A673 (cell line): ENCODE data around the gene L3MBTL1.

ENCODE experiments used
- EZH2 ChIP-seq: fragments of 200-600 bp; sonication (generic); IDR thresholded peaks from 2 replicates; pipeline ENCODE4 v1.6.1; 2017; ENCODE audit warnings: borderline replicate concordance, low read depth, mild to moderate bottlenecking, mixed read lengths, antibody characterized with exemption, low read length; ENCODE audit not compliant: poor library complexity, severe bottlenecking
- TF ChIP-seq, protein P1 (sequence below): fragments of 300-800, 200-600 bp; sonication (generic); conservative IDR thresholded peaks from 2 replicates; pipeline ENCODE4 v1.5.1; 2017; ENCODE audit warnings: low read depth, mild to moderate bottlenecking, antibody characterized with exemption, low read length, moderate library complexity, mixed read lengths

DNA sequence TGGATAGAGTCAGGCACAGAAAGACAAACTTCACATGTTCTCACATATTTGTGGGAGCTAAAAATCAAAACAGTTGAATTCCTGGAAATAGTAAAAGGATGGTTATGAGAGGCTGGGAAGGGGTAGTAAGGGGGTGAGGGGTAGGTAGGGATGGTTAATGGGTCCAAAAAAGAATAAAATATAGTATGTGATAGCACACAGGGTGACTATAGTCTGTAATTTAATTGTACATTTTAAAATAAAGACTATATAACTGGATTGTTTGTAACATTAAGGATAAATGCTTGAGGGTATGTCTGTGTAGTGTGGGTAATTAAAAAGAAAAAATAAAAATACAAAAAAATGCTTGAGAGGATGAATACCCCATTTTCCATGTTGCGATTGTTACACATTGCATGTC lies 39.9 kb upstream of the L3MBTL1 start:
- TF ChIP-seq, protein P1, sequence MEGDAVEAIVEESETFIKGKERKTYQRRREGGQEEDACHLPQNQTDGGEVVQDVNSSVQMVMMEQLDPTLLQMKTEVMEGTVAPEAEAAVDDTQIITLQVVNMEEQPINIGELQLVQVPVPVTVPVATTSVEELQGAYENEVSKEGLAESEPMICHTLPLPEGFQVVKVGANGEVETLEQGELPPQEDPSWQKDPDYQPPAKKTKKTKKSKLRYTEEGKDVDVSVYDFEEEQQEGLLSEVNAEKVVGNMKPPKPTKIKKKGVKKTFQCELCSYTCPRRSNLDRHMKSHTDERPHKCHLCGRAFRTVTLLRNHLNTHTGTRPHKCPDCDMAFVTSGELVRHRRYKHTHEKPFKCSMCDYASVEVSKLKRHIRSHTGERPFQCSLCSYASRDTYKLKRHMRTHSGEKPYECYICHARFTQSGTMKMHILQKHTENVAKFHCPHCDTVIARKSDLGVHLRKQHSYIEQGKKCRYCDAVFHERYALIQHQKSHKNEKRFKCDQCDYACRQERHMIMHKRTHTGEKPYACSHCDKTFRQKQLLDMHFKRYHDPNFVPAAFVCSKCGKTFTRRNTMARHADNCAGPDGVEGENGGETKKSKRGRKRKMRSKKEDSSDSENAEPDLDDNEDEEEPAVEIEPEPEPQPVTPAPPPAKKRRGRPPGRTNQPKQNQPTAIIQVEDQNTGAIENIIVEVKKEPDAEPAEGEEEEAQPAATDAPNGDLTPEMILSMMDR = no peak
- no peak for TF ChIP-seq EZH2
